SIG-M5 treated with dmso at 0.1 percent for 504 hours (cell line): ENCODE data around the gene KRTAP12-4.
"Not testable (repeated sequence)": the region's sequence is repeated elsewhere in the genome, so short reads cannot be mapped to it uniquely, and the experiment has no call there.

Source experiments
- DNase-seq: peaks from one replicate; lab custom pipeline; 2025; ENCODE audit not compliant: unreplicated experiment; lab: John Stamatoyannopoulos, UW

Gene KRTAP12-4

GRCh38 chr21:44654576-44655175 lies at the start of gene KRTAP12-4:
Gene KRTAP12-4 (minus strand): TSS chr21:44654659. CDS start chr21:44654614, 45 bp downstream.
- DNase-seq = no peak

GRCh38 chr21:44703731-44704635 lies 49.5 kb upstream of the KRTAP12-4 start:
- no peak for DNase-seq

GRCh38 chr21:44702973-44703730 lies 48.7 kb upstream of the KRTAP12-4 start:
- DNase-seq = no peak

GRCh38 chr21:44702111-44702972 lies 47.9 kb upstream of the KRTAP12-4 start:
- DNase-seq = no peak

GRCh38 chr21:44701541-44701940 lies 47.1 kb upstream of the KRTAP12-4 start:
- no peak for DNase-seq

GRCh38 chr21:44701023-44701400 lies 46.6 kb upstream of the KRTAP12-4 start:
- DNase-seq = no peak

GRCh38 chr21:44700101-44701022 lies 45.9 kb upstream of the KRTAP12-4 start:
- no peak for DNase-seq

- no peak for DNase-seq
Observed at GRCh38 chr21:44699502-44700001, 45.1 kb upstream of the KRTAP12-4 start.

GRCh38 chr21:44697811-44698734 lies 43.6 kb upstream of the KRTAP12-4 start:
- no peak for DNase-seq

GRCh38 chr21:44697172-44697810 lies 42.8 kb upstream of the KRTAP12-4 start, which contains the start of gene KRTAP10-12:
Gene KRTAP10-12 (plus strand): TSS chr21:44697172. CDS start chr21:44697202, 30 bp downstream.
- DNase-seq = not testable (repeated sequence)

- no peak for DNase-seq
Observed at GRCh38 chr21:44696572-44696971, 42.1 kb upstream of the KRTAP12-4 start.

- DNase-seq = no peak
Observed at GRCh38 chr21:44695641-44696040, 41.2 kb upstream of the KRTAP12-4 start.

- no peak for DNase-seq
Observed at GRCh38 chr21:44695184-44695583, 40.7 kb upstream of the KRTAP12-4 start.

- DNase-seq = no peak
Observed at GRCh38 chr21:44694776-44695175, 40.3 kb upstream of the KRTAP12-4 start.

GRCh38 chr21:44692798-44693512 lies 38.5 kb upstream of the KRTAP12-4 start:
- DNase-seq = no peak

GRCh38 chr21:44691686-44692085 lies 37.2 kb upstream of the KRTAP12-4 start:
- no peak for DNase-seq

GRCh38 chr21:44689740-44690139 lies 35.3 kb upstream of the KRTAP12-4 start:
- DNase-seq = not testable (repeated sequence)
